Measurements from ENCODE around the gene ZNF280B. TPM values are rescaled to one million over a fixed set of nuclear protein-coding genes. Genes with fewer than 3 reads are reported as not detected.

Gene ZNF280B
- total and polyA plus RNA-seq, 10 donors: 0.49 to 2.7 (median 1.9) TPM

DNA sequence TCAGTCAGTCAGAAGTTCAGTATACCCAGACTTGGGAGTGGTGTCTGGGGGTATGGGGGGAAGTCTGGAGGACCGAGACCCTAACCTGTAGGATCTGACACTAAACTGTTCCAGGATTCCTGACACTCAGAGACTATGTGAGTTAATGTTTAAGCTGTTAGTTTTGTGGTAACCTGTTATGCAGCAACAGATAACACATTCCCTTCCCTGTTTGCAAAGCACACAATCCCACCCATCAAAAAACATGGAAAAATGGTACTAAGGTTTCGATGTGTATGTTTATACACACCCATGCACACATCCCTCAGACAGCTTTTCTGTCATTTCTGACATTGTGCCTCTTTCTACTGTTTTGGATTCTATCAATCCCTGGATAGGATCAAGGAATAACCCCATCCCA, 27.6 kb downstream of the ZNF280B start:
- TF ChIP-seq, protein P1, sequence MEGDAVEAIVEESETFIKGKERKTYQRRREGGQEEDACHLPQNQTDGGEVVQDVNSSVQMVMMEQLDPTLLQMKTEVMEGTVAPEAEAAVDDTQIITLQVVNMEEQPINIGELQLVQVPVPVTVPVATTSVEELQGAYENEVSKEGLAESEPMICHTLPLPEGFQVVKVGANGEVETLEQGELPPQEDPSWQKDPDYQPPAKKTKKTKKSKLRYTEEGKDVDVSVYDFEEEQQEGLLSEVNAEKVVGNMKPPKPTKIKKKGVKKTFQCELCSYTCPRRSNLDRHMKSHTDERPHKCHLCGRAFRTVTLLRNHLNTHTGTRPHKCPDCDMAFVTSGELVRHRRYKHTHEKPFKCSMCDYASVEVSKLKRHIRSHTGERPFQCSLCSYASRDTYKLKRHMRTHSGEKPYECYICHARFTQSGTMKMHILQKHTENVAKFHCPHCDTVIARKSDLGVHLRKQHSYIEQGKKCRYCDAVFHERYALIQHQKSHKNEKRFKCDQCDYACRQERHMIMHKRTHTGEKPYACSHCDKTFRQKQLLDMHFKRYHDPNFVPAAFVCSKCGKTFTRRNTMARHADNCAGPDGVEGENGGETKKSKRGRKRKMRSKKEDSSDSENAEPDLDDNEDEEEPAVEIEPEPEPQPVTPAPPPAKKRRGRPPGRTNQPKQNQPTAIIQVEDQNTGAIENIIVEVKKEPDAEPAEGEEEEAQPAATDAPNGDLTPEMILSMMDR (IDR thresholded peaks at IDR 0.05 in 8 of 11, conservative IDR thresholded peaks at IDR 0.05 in 3 of 11): no peak
- TF ChIP-seq POLR2A (IDR thresholded peaks at IDR 0.05): no peak
- TF ChIP-seq POLR2AphosphoS5 (IDR thresholded peaks at IDR 0.05): no peak
- H3K9me3 ChIP-seq: no peaks in the 10 kb centered on the region
- H3K27me3 ChIP-seq (replicated peaks in 1 of 7): no peaks in the 10 kb centered on the region
- intact Hi-C loops (cut with DNase I; ENCODE audit: low total_unique reads): no loop called here
- no peak for DNase-seq
- peaks cover 0 to 5% (median 0%) of the 10 kb centered on the region in 6 donors for H3K36me3 ChIP-seq
- H3K4me3 ChIP-seq: no peak overlapping the region
- no peaks in the 10 kb centered on the region for H3K4me1 ChIP-seq
- no peak overlapping the region for H3K27ac ChIP-seq
- 69 to 93% (median 89%) methylated on average over 2 of the region's 2 CpGs for WGBS, 5 donors

DNA sequence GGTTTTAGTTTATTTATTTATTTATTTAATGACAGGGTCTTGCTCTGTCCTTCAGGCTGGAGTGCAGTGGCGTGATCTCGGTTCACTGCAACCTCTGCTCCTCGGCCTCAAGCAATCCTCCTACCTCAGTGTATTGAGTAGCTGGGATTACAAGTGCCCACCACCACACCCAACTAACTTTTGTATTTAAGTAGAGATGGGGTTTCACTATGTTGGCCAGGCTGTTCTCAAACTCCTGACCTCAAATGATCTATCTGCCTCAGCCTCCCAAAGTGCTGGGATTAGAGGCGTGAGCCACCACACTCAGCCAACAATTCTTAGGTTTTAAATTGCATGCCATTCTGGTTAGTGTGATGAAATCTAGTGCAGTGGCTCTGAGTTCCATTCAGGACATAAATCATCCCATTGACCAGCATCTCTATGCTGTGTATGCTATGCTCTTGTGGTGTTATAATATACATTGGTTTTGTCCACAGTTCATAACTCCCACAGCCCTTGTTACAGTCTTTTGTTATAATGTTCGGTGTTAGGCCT, 28.5 kb downstream of the ZNF280B start:
- no peak for TF ChIP-seq POLR2A (IDR thresholded peaks at IDR 0.05)
- TF ChIP-seq, protein P1 (IDR thresholded peaks at IDR 0.05 in 8 of 11, conservative IDR thresholded peaks at IDR 0.05 in 3 of 11): no peak
- no peak for TF ChIP-seq POLR2AphosphoS5 (IDR thresholded peaks at IDR 0.05)
- Histone ChIP-seq H3K9me3 (no peaks in the 10 kb centered on the region), H3K4me1 (no peaks in the 10 kb centered on the region), H3K27ac (no peak overlapping the region), H3K36me3 (no peaks in the 10 kb centered on the region), H3K4me3 (no peak overlapping the region), H3K27me3 (replicated peaks in 1 of 7) (no peaks in the 10 kb centered on the region)
- WGBS, 5 donors: 91 to 96% (median 95%) methylated on average over 5 of the region's 5 CpGs
- intact Hi-C loops (cut with DNase I; ENCODE audit: low total_unique reads): no loop called here
- no peak for DNase-seq

- no peak for DNase-seq
- TF ChIP-seq, protein P1 (IDR thresholded peaks at IDR 0.05 in 8 of 11, conservative IDR thresholded peaks at IDR 0.05 in 3 of 11): no peak
- TF ChIP-seq POLR2A (IDR thresholded peaks at IDR 0.05): no peak
- no peak for TF ChIP-seq POLR2AphosphoS5 (IDR thresholded peaks at IDR 0.05)
- Histone ChIP-seq H3K27me3 (replicated peaks in 1 of 7) (no peaks in the 10 kb centered on the region), H3K36me3 (no peaks in the 10 kb centered on the region), H3K9me3 (no peaks in the 10 kb centered on the region), H3K27ac (no peak overlapping the region), H3K4me1 (no peaks in the 10 kb centered on the region), H3K4me3 (no peak overlapping the region)
- 91 to 98% (median 94%) methylated on average over 2 of the region's 2 CpGs for WGBS, 5 donors
- intact Hi-C loops (cut with DNase I; ENCODE audit: low total_unique reads): no loop called here
These were observed 29.4 kb downstream of the ZNF280B start for GRCh38 chr22:22479116-22479515.

DNA sequence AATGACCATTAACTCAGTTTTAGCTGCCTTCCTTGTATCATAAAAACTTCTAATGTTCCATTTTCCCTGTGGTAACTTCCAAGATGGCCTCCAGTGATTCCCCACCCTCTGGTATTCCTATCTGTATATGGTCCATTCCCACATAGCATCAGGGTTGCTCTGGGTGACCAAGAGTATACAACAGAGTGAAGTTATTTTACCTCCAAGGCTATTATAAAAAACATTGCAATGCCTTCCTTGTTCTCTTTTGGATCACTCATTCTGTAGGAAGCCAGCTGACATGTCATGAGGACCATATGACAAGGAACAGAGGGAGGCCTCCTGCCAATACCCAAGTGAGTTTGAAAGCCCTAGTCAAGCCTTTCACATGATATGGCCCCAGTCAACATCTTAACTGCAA, 30.1 kb downstream of the ZNF280B start:
- Histone ChIP-seq H3K4me3 (no peak overlapping the region), H3K27ac (no peak overlapping the region), H3K4me1 (no peaks in the 10 kb centered on the region), H3K27me3 (replicated peaks in 1 of 7) (no peaks in the 10 kb centered on the region), H3K9me3 (no peaks in the 10 kb centered on the region), H3K36me3 (no peaks in the 10 kb centered on the region)
- TF ChIP-seq, protein P1 (IDR thresholded peaks at IDR 0.05 in 8 of 11, conservative IDR thresholded peaks at IDR 0.05 in 3 of 11): no peak
- TF ChIP-seq POLR2A (IDR thresholded peaks at IDR 0.05): no peak
- no peak for TF ChIP-seq POLR2AphosphoS5 (IDR thresholded peaks at IDR 0.05)
- intact Hi-C loops (cut with DNase I; ENCODE audit: low total_unique reads): no loop called here
- DNase-seq: no peak

Data from spleen (tissue), 11 donors.